ENCODE measurements around the gene FARSA. TPM values are rescaled to one million over a fixed set of nuclear protein-coding genes. Genes with fewer than 3 reads are reported as not detected.

FARSA gene
- total and polyA plus RNA-seq, 5 donors from 2014 or later, result 28.9 to 74.0 (median 61.3) TPM

DNA sequence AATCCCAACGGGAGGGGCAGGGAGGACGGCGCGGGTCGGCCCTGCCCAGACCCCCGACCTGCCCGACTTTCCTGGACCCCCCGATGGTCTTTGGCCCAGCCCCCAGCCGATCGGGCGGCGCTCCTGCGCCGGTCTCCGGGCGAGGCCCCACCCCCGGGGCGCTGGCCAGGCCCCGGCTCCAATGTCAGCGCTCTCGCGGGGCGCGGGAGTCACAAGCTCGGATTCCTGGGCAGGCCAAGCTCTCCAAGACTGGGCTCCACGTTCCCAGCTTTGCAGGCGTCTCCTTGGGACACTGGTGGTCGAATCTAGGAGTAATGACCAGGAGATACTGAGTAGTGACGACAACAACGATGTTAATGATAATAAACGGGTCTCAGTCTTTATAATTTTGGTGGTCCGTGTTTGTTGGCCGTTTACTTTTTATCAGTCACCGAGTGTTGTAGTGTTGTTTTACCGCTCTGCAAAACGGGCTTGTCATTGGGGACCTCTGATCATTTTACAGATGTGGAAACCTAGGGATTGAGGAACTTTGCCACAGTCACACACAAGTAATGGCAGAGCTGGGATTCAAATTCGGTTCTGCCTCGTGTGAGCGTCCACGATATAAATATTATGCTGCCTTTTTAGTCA, 12.7 kb upstream of the FARSA start:
- Histone ChIP-seq H3K36me3 (ENCODE audit: control insufficient read depth, insufficient read depth, low read length) (peaks cover 62% of the 10 kb centered on the region), H3K27me3 (ENCODE audit: control insufficient read depth, insufficient read depth, low read length) (no peaks in the 10 kb centered on the region), H3K27ac (ENCODE audit: insufficient read depth, low read length, poor library complexity, severe bottlenecking) (peak overlapping the region; percentile 90), H3K4me1 (ENCODE audit: control insufficient read depth, insufficient read depth, low read length, poor library complexity, severe bottlenecking) (peaks cover 31% of the 10 kb centered on the region), H3K4me3 (ENCODE audit: low read depth, low read length) (peak overlapping the region; percentile 89), H3K9me3 (ENCODE audit: control insufficient read depth in 2 of 2, low read length in 2 of 2) (no peaks in the 10 kb centered on the region)
- ATAC-seq (ENCODE audit: low read depth in 2 of 2) (peak; percentile 39 to 44), DNase-seq (peak; percentile 39 to 59 (median 44))
- Mint-ChIP-seq H3K9me3 (peaks cover 0 to 2% (median 0%) of the 10 kb centered on the region in 7 donors), H3K4me1 (peaks cover 4 to 58% (median 27%) of the 10 kb centered on the region in 4 donors), H3K36me3 (peaks cover 29% of the 10 kb centered on the region), H3K27ac (peak overlapping the region; percentile 80 to 97 (median 94)), H3K27me3 (peaks cover 5% of the 10 kb centered on the region), H3K4me3 (peak overlapping the region; percentile 88 to 93 (median 90))

DNA sequence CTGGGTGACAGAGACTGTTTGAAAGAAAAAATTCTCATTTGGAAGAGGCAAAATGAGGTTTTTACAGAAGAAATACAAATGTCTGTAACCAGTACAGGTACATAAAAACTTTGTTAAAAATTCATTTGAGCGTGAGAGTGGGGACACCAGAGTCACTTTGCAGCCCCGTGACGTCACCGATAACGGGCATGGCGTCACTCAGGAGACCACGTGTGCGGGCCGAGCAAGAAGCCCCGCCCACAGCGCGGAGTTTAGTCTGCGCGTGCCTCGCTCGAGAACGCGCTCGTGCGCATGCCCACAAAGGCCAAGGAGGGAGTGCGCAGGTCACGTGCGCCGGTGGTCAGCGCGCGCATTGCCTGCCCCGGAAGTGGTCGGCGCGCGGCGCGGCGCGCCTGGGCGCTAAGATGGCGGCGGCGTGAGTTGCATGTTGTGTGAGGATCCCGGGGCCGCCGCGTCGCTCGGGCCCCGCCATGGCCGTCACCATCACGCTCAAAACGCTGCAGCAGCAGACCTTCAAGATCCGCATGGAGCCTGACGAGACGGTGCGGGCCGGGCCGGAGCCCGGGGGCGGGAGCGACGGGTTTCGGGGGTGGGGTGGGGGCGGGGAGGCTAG, 12.1 kb upstream of the FARSA start, which contains the start of gene RAD23A:
RAD23A (plus strand) TSS at position 384 of the 613 bp plus-strand sequence; CDS start at position 471, 87 bp downstream.
- Mint-ChIP-seq H3K27me3 (peaks cover 5% of the 10 kb centered on the region), H3K4me1 (peaks cover 4 to 63% (median 32%) of the 10 kb centered on the region in 4 donors), H3K36me3 (peaks cover 28% of the 10 kb centered on the region), H3K27ac (peak within 1 kb of the TSS; percentile 97 to 98 (median 97)), H3K9me3 (peaks cover 0 to 2% (median 0%) of the 10 kb centered on the region in 7 donors), H3K4me3 (peak within 1 kb of the TSS; percentile 90 to 95 (median 93))
- H3K27ac ChIP-seq (ENCODE audit: insufficient read depth, low read length, poor library complexity, severe bottlenecking), result peak within 1 kb of the TSS; percentile 90
- no peaks in the 10 kb centered on the region for H3K27me3 ChIP-seq (ENCODE audit: control insufficient read depth, insufficient read depth, low read length)
- H3K9me3 ChIP-seq (ENCODE audit: control insufficient read depth in 2 of 2, low read length in 2 of 2), result no peaks in the 10 kb centered on the region
- peaks cover 37% of the 10 kb centered on the region for H3K4me1 ChIP-seq (ENCODE audit: control insufficient read depth, insufficient read depth, low read length, poor library complexity, severe bottlenecking)
- peaks cover 66% of the 10 kb centered on the region for H3K36me3 ChIP-seq (ENCODE audit: control insufficient read depth, insufficient read depth, low read length)
- ATAC-seq (ENCODE audit: low read depth in 2 of 2) (peak; percentile 82 to 83), DNase-seq (peak; percentile 96 to 98 (median 97))
- peak within 1 kb of the TSS; percentile 89 for H3K4me3 ChIP-seq (ENCODE audit: low read depth, low read length)

DNA sequence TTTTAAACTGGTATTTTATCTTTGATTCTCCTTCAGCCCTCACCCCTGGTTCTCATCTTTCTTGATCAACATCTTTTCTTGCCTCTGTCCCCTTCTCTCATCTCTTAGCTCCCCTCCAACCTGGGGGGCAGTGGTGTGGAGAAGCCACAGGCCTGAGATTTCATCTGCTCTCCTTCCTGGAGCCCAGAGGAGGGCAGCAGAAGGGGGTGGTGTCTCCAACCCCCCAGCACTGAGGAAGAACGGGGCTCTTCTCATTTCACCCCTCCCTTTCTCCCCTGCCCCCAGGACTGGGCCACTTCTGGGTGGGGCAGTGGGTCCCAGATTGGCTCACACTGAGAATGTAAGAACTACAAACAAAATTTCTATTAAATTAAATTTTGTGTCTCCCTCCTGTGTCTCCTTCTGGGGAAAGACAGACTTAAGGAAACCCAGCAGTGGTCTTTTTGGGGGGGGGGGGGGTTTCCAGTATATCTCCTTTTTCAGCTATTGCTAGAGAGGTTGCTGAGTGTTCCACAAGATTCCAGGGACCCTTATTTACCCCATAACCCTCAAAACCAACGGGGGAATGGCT, 10.7 kb upstream of the FARSA start:
- H3K9me3 ChIP-seq (ENCODE audit: control insufficient read depth in 2 of 2, low read length in 2 of 2), result no peaks in the 10 kb centered on the region
- peaks cover 51% of the 10 kb centered on the region for H3K4me1 ChIP-seq (ENCODE audit: control insufficient read depth, insufficient read depth, low read length, poor library complexity, severe bottlenecking)
- Mint-ChIP-seq H3K4me1 (peaks cover 4 to 72% (median 44%) of the 10 kb centered on the region in 4 donors), H3K36me3 (peaks cover 36% of the 10 kb centered on the region), H3K9me3 (peaks cover 0 to 2% (median 0%) of the 10 kb centered on the region in 7 donors), H3K27me3 (peaks cover 5% of the 10 kb centered on the region), H3K27ac (peak overlapping the region in 1 of 3 donors; percentile 97), H3K4me3 (peak overlapping the region in 3 of 4 donors; percentile 46 to 95 (median 93))
- H3K4me3 ChIP-seq (ENCODE audit: low read depth, low read length), result no peak overlapping the region
- ATAC-seq (ENCODE audit: low read depth in 2 of 2), result no peak
- H3K27me3 ChIP-seq (ENCODE audit: control insufficient read depth, insufficient read depth, low read length), result no peaks in the 10 kb centered on the region
- H3K36me3 ChIP-seq (ENCODE audit: control insufficient read depth, insufficient read depth, low read length), result peaks cover 65% of the 10 kb centered on the region
- DNase-seq, result no peak
- H3K27ac ChIP-seq (ENCODE audit: insufficient read depth, low read length, poor library complexity, severe bottlenecking), result peak overlapping the region; percentile 90

DNA sequence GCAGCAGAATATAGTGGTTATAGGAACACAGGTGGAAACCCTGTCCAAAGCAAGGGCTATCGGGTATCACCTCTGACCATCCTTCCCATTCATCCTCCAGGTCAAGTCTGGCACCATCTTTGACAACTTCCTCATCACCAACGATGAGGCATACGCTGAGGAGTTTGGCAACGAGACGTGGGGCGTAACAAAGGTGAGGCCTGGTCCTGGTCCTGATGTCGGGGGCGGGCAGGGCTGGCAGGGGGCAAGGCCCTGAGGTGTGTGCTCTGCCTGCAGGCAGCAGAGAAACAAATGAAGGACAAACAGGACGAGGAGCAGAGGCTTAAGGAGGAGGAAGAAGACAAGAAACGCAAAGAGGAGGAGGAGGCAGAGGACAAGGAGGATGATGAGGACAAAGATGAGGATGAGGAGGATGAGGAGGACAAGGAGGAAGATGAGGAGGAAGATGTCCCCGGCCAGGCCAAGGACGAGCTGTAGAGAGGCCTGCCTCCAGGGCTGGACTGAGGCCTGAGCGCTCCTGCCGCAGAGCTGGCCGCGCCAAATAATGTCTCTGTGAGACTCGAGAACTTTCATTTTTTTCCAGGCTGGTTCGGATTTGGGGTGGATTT, 10.0 kb upstream of the FARSA start:
- H3K9me3 Mint-ChIP-seq, result peaks cover 0 to 4% (median 0%) of the 10 kb centered on the region in 7 donors
- H3K9me3 ChIP-seq (ENCODE audit: control insufficient read depth in 2 of 2, low read length in 2 of 2), result no peaks in the 10 kb centered on the region
- H3K4me1 ChIP-seq (ENCODE audit: control insufficient read depth, insufficient read depth, low read length, poor library complexity, severe bottlenecking), result peaks cover 56% of the 10 kb centered on the region
- H3K27ac ChIP-seq (ENCODE audit: insufficient read depth, low read length, poor library complexity, severe bottlenecking), result no peak overlapping the region
- no peak for DNase-seq
- H3K4me3 ChIP-seq (ENCODE audit: low read depth, low read length), result no peak overlapping the region
- ATAC-seq (ENCODE audit: low read depth in 2 of 2), result no peak
- H3K27me3 ChIP-seq (ENCODE audit: control insufficient read depth, insufficient read depth, low read length), result no peaks in the 10 kb centered on the region
- H3K4me1 Mint-ChIP-seq, result peaks cover 4 to 77% (median 48%) of the 10 kb centered on the region in 4 donors
- H3K36me3 Mint-ChIP-seq, result peaks cover 36% of the 10 kb centered on the region
- H3K27ac Mint-ChIP-seq, result peak overlapping the region; percentile 67 to 86 (median 75)
- H3K36me3 ChIP-seq (ENCODE audit: control insufficient read depth, insufficient read depth, low read length), result peaks cover 60% of the 10 kb centered on the region
- H3K27me3 Mint-ChIP-seq, result peaks cover 5% of the 10 kb centered on the region
- H3K4me3 Mint-ChIP-seq, result peak overlapping the region; percentile 28 to 58 (median 56)

DNA sequence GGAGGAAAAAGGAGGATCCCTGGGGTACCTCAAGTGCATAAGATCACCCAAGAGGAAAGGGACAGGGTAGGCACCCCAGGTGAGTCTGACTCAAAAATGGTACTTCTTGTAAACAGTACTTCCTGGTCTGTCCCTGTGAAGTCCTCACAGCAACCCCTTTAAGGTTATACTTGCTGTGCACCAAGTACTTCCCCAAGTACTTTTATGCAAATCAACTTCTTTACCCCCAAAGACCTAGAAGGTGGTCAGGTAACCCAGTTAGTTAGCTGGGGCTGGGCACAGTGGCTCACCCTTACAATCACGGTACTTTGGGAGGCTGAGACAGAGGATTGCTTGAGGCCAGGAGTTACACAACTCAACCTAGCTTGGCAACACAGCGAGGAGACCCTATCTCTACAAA, 7.4 kb upstream of the FARSA start:
- Mint-ChIP-seq H3K9me3 (peaks cover 0 to 4% (median 0%) of the 10 kb centered on the region in 7 donors), H3K27ac (peak overlapping the region; percentile 42 to 98 (median 79)), H3K4me3 (peak overlapping the region; percentile 59 to 99 (median 79)), H3K27me3 (peaks cover 5% of the 10 kb centered on the region), H3K36me3 (peaks cover 30% of the 10 kb centered on the region), H3K4me1 (peaks cover 4 to 79% (median 38%) of the 10 kb centered on the region in 4 donors)
- DNase-seq (no peak), ATAC-seq (ENCODE audit: low read depth in 2 of 2) (no peak)
- no peaks in the 10 kb centered on the region for H3K27me3 ChIP-seq (ENCODE audit: control insufficient read depth, insufficient read depth, low read length)
- peak overlapping the region; percentile 84 for H3K27ac ChIP-seq (ENCODE audit: insufficient read depth, low read length, poor library complexity, severe bottlenecking)
- H3K4me3 ChIP-seq (ENCODE audit: low read depth, low read length), result no peak overlapping the region
- H3K4me1 ChIP-seq (ENCODE audit: control insufficient read depth, insufficient read depth, low read length, poor library complexity, severe bottlenecking), result peaks cover 61% of the 10 kb centered on the region
- H3K9me3 ChIP-seq (ENCODE audit: control insufficient read depth in 2 of 2, low read length in 2 of 2), result no peaks in the 10 kb centered on the region
- H3K36me3 ChIP-seq (ENCODE audit: control insufficient read depth, insufficient read depth, low read length), result peaks cover 50% of the 10 kb centered on the region

DNA sequence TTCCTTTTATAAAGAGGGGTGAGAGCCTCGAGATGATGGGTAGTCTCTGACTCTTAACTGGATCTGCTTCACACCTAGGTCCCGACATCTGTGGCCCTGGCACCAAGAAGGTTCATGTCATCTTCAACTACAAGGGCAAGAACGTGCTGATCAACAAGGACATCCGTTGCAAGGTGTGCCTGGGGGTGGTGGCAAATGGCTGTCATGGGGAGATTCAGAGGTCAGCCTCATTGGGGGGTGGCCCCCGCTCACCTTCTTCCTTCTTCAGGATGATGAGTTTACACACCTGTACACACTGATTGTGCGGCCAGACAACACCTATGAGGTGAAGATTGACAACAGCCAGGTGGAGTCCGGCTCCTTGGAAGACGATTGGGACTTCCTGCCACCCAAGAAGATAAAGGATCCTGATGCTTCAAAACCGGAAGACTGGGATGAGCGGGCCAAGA, 6.5 kb upstream of the FARSA start:
- Histone ChIP-seq H3K4me3 (ENCODE audit: low read depth, low read length) (peak overlapping the region; percentile 95), H3K27ac (ENCODE audit: insufficient read depth, low read length, poor library complexity, severe bottlenecking) (peak overlapping the region; percentile 84), H3K27me3 (ENCODE audit: control insufficient read depth, insufficient read depth, low read length) (no peaks in the 10 kb centered on the region), H3K9me3 (ENCODE audit: control insufficient read depth in 2 of 2, low read length in 2 of 2) (no peaks in the 10 kb centered on the region), H3K36me3 (ENCODE audit: control insufficient read depth, insufficient read depth, low read length) (peaks cover 50% of the 10 kb centered on the region), H3K4me1 (ENCODE audit: control insufficient read depth, insufficient read depth, low read length, poor library complexity, severe bottlenecking) (peaks cover 57% of the 10 kb centered on the region)
- H3K4me3 Mint-ChIP-seq, result peak overlapping the region; percentile 92 to 99 (median 98)
- peak overlapping the region; percentile 61 to 98 (median 96) for H3K27ac Mint-ChIP-seq
- H3K9me3 Mint-ChIP-seq, result peaks cover 0 to 2% (median 0%) of the 10 kb centered on the region in 7 donors
- no peak for DNase-seq
- no peak for ATAC-seq (ENCODE audit: low read depth in 2 of 2)
- H3K4me1 Mint-ChIP-seq, result peaks cover 4 to 71% (median 34%) of the 10 kb centered on the region in 4 donors
- peaks cover 27% of the 10 kb centered on the region for H3K36me3 Mint-ChIP-seq
- no peaks in the 10 kb centered on the region for H3K27me3 Mint-ChIP-seq

Data from CD4-positive, CD25-positive, alpha-beta regulatory T cell (primary cell).